Fibroblast of pulmonary artery (primary cell): ENCODE measurements around the gene GPRIN3.

Experiments
- DNase-seq: peaks from one replicate; pipeline ENCODE4 v3.0.0-alpha.2; 2010; ENCODE audit warnings: low read depth
- H3K4me3 ChIP-seq: replicated peaks from 2 replicates; pipeline ENCODE4 v1.5.1; 2011; ENCODE audit warnings: low read depth, mild to moderate bottlenecking, control low read depth, low read length, moderate library complexity
- TF ChIP-seq, protein P1 (sequence below): IDR thresholded peaks from 2 replicates; pipeline ENCODE4 v1.5.1; 2011; ENCODE audit warnings: mild to moderate bottlenecking, control low read depth, low read length, inconsistent platforms; ENCODE audit errors: missing control alignments

Gene GPRIN3

DNA sequence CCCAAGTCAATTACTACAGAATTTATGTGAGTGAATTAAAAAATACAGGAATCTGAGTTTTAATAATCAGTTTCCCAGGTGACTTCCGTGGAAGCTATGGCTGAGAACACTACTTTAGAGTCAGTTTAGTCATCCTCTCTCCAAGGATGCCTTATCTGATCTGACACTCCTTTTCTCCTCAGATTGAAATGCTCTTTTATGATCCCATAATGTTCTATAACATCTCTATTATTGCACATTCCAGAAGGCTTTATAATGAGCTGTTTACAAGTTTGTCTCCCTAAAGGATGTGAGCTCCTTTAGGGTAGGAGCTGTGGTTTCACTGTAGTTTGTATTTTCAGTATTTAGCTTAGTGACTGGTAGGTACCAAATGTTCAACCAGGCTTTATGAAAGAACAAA, 90.0 kb downstream of the GPRIN3 start:
- TF ChIP-seq, protein P1, sequence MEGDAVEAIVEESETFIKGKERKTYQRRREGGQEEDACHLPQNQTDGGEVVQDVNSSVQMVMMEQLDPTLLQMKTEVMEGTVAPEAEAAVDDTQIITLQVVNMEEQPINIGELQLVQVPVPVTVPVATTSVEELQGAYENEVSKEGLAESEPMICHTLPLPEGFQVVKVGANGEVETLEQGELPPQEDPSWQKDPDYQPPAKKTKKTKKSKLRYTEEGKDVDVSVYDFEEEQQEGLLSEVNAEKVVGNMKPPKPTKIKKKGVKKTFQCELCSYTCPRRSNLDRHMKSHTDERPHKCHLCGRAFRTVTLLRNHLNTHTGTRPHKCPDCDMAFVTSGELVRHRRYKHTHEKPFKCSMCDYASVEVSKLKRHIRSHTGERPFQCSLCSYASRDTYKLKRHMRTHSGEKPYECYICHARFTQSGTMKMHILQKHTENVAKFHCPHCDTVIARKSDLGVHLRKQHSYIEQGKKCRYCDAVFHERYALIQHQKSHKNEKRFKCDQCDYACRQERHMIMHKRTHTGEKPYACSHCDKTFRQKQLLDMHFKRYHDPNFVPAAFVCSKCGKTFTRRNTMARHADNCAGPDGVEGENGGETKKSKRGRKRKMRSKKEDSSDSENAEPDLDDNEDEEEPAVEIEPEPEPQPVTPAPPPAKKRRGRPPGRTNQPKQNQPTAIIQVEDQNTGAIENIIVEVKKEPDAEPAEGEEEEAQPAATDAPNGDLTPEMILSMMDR = no peak
- DNase-seq = no peak
- H3K4me3 ChIP-seq = no peak overlapping the region

DNA sequence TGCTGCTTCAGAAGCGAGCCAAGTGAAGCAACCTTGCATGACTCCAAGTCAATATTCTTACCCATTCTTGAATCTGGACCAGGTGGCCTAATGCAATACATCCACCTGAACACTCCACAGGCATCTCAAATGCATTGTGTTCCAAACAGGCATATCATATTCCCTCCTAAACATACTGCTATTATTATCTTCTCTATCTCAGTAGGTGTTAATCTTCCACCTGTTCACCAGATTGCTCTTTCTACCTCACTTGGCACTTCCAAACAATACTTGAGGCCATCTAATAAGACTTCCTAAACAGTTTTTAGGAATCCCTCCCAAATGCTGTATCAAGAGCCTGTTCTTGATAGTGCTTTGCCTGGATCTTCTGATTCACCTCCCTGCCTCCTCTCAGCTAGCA, 90.7 kb downstream of the GPRIN3 start:
- H3K4me3 ChIP-seq = no peak overlapping the region
- no peak for DNase-seq
- TF ChIP-seq, protein P1 = no peak

DNA sequence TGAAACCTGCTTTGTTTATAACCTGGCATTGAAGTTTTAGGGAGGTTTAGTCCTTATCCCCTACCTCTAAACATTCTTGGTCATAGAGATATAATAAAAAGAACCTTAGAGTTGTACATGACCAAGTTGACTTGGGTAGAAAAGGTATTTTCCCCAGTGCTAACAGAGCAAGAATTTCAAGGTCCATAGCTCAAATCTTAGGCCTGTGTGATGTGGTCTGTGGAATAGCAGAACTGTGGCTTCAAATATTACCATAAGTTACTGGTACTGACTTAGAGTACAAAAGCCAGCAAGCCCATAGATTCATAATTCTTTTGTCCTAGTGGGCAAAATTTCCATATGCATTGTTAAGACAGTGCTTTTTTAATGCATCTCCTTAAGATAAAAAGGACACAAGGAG, 91.2 kb downstream of the GPRIN3 start:
- H3K4me3 ChIP-seq = no peak overlapping the region
- TF ChIP-seq, protein P1 = no peak
- no peak for DNase-seq

DNA sequence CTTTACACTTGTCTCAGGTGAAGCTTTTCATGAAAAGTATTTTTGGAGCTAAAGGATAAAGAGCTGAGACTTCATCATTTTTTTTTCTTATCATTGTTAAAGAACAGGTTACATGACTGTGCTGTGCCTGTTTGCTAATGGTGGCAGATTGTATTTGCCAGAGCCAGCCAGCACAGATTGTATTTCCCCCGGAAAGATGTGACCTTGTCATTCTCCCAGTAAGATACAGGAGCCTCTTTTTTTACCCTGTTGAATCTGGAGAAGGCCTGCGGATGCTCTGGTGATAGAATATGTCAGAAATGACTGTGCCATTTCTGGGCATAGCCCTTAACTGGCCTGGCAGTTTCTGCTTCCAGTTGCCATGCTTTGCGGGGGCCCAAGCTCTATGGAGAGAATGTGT, 91.9 kb downstream of the GPRIN3 start:
- TF ChIP-seq, protein P1 = no peak
- no peak overlapping the region for H3K4me3 ChIP-seq
- no peak for DNase-seq

DNA sequence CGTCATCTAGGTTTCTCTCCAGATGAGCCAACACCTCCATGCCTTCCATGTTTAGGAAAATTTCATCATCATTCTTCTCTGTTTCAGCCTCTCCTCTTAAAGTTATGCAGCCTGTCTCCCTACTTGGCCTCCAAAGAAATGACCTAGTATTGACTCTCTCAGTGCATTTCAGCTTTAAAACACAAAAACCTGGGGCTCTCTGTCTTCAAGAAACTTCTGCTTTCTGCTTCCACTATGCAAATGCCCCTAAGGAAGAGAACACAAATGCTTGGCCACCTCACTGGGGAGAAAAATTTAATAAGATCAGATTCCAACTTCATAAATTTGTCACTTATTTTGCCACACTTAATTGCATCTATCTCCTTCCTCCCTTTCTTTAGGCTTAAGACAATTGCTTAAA, 93.3 kb downstream of the GPRIN3 start:
- TF ChIP-seq, protein P1 = no peak
- no peak overlapping the region for H3K4me3 ChIP-seq
- DNase-seq = no peak

DNA sequence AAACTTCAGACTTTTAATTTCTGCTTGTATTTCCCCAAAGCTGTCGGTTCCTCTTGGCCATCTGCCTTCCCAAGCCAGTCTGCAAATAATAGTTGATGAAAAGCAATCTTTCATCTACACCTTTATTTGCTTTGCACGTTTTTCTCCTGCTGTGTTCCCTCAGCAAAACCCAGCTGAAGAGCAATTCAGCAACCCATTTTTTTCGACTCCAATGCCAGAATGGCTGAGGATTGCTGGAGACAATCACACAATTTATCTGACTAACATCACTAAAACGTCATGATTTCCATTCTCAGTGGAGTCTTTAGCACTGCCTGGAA, 94.3 kb downstream of the GPRIN3 start:
- no peak overlapping the region for H3K4me3 ChIP-seq
- no peak for DNase-seq
- TF ChIP-seq, protein P1 = no peak

DNA sequence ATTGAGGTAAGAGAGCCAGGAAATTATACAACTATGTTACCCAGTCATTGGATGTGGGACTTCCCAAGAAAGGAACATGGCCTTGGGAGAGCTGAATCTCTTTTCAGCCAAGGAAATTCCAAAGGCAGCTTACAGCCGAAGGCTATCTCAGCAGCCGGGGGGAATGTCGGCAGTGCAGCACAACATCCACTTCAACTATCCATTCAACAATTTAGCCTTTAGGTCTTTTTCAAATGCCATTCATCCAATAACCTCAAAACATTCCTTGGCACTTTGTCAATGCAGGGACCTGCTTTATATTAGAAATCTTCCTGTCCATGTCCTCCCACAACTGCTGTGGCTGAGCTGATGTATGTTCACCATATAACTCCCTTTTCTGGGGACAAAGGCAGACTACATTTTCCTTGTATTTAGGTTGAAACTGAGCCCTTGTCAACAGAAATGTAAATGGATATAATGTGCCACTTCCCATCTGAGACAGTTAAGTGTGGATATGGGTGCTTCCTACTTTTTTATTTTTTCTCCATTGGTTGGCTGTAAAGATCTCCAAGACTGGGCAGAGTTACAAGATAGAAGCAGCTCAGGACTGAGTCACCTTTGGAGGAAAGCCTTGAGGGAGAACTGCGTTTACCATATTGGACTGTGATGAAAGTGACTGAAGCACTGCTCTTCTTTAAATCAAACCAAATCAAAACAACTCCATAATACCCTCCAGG, 94.8 kb downstream of the GPRIN3 start:
- DNase-seq = peak; percentile 26
- no peak overlapping the region for H3K4me3 ChIP-seq
- TF ChIP-seq, protein P1 = no peak
